ENCODE results near the gene GOT1. TPM values are rescaled to one million over a fixed set of nuclear protein-coding genes. Genes with fewer than 3 reads are reported as not detected.
A peak's percentile ranks its signal among the peaks of the same experiment; 100 is the strongest.

GOT1 gene
- polyA plus RNA-seq = 10 to 100 TPM; 21.7 to 29.0 (median 27.6) TPM

DNA sequence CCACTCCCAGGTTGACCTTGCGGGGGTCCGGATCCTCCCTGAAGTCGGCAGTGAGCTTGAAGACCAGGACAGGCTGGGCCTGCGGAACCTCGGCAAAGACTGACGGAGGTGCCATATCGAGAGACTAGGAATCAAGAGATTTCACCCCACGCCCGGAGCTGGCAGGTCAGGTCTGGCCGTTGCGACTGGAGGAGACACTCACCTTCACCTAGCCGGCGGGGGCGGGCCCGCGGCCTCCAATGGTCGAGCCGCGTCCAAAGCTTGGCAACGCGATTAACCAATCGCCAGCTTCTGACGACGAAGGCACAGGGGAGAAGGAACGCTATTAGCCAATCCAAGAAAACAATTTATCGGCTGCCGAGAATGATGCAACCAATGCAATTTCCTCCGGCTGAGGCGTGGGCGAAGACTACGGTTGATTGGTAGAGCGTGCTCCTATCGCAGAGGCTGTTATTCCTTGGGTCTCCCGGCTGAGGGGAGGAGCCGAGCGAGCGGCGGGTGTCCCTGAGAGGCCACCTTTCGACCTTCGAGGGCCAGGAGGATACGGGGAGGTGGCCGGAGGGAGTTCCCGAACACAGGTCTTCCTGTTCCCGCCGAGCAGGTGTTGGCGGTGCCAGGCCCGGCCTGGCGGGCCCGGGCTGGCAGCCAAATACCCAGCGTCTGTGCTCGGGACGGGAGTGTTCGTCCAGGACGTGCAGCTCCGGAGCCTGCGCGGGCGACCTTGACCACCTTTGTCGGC is at the start of gene GOT1:
Gene GOT1 (minus strand): TSS at position 174 of the 739 bp plus-strand sequence. CDS start 59 bp downstream, at position 115.
- Mint-ChIP-seq H3K36me3 (peaks cover 0 to 4% (median 4%) of the 10 kb centered on the region in 3 donors), H3K27me3 (ENCODE audit: low read depth in 3 of 3) (peaks cover 5 to 12% (median 12%) of the 10 kb centered on the region in 3 donors), H3K4me1 (peaks cover 37 to 39% of the 10 kb centered on the region in 2 donors), H3K27ac (peak within 1 kb of the TSS; percentile 87 to 95 (median 93)), H3K4me3 (peak within 1 kb of the TSS; percentile 90 to 99 (median 96)), H3K9me3 (no peaks in the 10 kb centered on the region)
- peak; percentile 93 to 94 (median 94) for DNase-seq

GRCh38 chr10:99470327-99470726 is 39.9 kb upstream of the GOT1 start:
- peaks cover 0 to 6% (median 0%) of the 10 kb centered on the region in 6 donors for H3K9me3 Mint-ChIP-seq
- no peaks in the 10 kb centered on the region for H3K4me1 Mint-ChIP-seq
- H3K4me3 Mint-ChIP-seq = no peak overlapping the region
- H3K36me3 Mint-ChIP-seq = no peaks in the 10 kb centered on the region
- H3K27me3 Mint-ChIP-seq (ENCODE audit: low read depth in 3 of 3) = peaks cover 2 to 22% (median 2%) of the 10 kb centered on the region in 3 donors
- DNase-seq = no peak
- no peak overlapping the region for H3K27ac Mint-ChIP-seq

DNA sequence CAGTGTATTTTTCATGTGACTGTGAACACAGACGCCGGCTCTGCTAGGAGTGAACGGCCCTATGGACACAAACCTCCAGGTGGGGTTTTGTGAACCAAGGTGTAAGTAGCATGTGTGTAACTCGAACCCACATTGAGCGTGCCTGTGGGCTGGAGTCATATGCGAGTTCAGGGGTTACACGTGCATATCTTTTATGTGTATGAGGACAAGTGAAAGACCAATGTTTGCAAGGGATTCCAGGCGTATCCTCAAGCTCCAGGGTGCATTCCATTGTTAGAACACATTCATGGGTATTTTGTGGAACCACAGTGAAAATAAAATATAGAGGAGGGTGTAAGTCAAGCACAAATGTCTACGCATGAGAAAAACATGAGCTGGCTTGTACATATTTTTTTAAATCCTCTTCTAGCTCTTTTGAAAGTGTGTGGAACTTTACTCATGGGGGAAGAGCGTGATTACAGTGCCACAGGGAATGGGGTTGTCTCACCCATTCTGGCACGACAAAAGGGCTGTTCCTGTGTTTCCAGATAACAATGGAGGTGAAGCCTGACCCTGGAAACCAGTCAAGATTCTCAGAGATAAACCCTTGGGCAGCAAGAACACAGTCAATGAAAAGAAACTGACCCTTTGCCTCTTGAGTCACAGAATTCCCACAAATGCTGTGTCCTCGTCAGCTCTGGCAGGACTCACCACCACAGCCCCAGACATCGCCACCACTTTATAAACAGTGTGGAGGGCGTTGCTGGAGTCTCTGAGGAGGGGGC is 37.0 kb upstream of the GOT1 start:
- Mint-ChIP-seq H3K9me3 (peaks cover 0 to 3% (median 0%) of the 10 kb centered on the region in 6 donors), H3K27me3 (ENCODE audit: low read depth in 3 of 3) (peaks cover 0 to 14% (median 2%) of the 10 kb centered on the region in 3 donors), H3K27ac (no peak overlapping the region), H3K36me3 (no peaks in the 10 kb centered on the region), H3K4me1 (no peaks in the 10 kb centered on the region), H3K4me3 (no peak overlapping the region)
- DNase-seq = no peak

DNA sequence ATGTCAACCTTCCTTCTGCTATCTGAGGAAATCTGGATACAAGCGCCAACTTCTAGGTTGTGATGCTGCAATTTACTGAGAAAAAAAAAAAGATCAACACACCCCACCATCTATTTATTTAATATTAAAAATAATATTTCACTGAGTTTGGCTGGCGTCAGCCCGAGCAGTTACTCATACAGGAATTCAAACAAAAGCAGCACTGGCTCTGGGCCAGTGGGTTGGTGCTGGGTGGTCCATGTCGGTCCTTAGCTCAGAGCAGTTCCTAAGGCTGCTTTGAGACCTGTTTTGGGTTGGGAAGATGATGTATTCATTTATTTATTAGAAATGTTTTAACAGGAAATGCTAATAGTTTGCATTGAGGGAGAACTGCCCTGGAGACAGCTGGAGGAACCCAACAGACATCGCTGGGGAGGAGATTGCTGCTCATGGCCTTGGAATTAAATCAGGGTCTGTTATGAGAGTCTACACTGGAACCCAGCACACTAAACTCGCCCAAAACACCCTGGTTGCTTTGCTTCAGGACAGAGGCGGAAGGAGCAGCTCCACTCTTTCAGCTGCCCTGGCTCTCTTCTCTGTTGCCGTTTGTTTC is 36.3 kb upstream of the GOT1 start:
- Mint-ChIP-seq H3K9me3 (peaks cover 0 to 3% (median 0%) of the 10 kb centered on the region in 6 donors), H3K27ac (no peak overlapping the region), H3K27me3 (ENCODE audit: low read depth in 3 of 3) (peaks cover 0 to 14% (median 3%) of the 10 kb centered on the region in 3 donors), H3K4me3 (no peak overlapping the region), H3K36me3 (no peaks in the 10 kb centered on the region), H3K4me1 (no peaks in the 10 kb centered on the region)
- DNase-seq = no peak

GRCh38 chr10:99461230-99461629 is 30.8 kb upstream of the GOT1 start:
- no peak for DNase-seq
- no peaks in the 10 kb centered on the region for H3K9me3 Mint-ChIP-seq
- H3K27me3 Mint-ChIP-seq (ENCODE audit: low read depth in 3 of 3) = peaks cover 3 to 13% (median 3%) of the 10 kb centered on the region in 3 donors
- H3K27ac Mint-ChIP-seq = no peak overlapping the region
- no peaks in the 10 kb centered on the region for H3K4me1 Mint-ChIP-seq
- H3K4me3 Mint-ChIP-seq = no peak overlapping the region
- no peaks in the 10 kb centered on the region for H3K36me3 Mint-ChIP-seq

DNA sequence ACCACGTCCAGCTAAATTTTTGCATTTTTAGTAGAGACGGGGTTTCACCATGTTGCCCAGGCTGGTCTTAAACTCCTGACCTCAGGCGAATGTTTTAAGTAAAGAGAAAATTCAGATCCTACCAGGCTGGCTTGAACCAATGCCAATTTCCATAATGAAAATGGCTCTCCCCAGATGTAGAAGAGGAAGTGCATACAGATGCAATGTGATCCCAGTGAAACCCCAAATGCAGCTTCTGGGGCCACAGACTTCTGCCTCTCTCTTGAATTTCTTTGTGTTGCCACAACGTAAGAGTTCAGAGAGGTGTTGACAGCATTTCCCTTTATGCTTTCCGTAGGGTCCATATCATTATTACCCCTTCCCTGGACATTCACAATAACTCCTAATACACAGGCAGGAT is 29.6 kb upstream of the GOT1 start:
- H3K36me3 Mint-ChIP-seq = no peaks in the 10 kb centered on the region

GRCh38 chr10:99459217-99459616 is 28.8 kb upstream of the GOT1 start:
- Mint-ChIP-seq H3K36me3 (no peaks in the 10 kb centered on the region), H3K27me3 (ENCODE audit: low read depth in 3 of 3) (peaks cover 3 to 14% (median 3%) of the 10 kb centered on the region in 3 donors), H3K4me1 (no peaks in the 10 kb centered on the region)

More for the DNA sequence above, 29.6 kb upstream of the GOT1 start:
- Mint-ChIP-seq H3K4me1 (no peaks in the 10 kb centered on the region), H3K4me3 (no peak overlapping the region), H3K9me3 (no peaks in the 10 kb centered on the region), H3K27me3 (ENCODE audit: low read depth in 3 of 3) (peaks cover 3 to 11% (median 3%) of the 10 kb centered on the region in 3 donors), H3K27ac (no peak overlapping the region)
- no peak for DNase-seq

GRCh38 chr10:99457813-99458212 is 27.4 kb upstream of the GOT1 start:
- no peak overlapping the region for H3K4me3 Mint-ChIP-seq
- no peak for DNase-seq
- H3K27ac Mint-ChIP-seq = no peak overlapping the region
- no peaks in the 10 kb centered on the region for H3K9me3 Mint-ChIP-seq
- peaks cover 3 to 14% (median 6%) of the 10 kb centered on the region in 3 donors for H3K27me3 Mint-ChIP-seq (ENCODE audit: low read depth in 3 of 3)
- H3K36me3 Mint-ChIP-seq = no peaks in the 10 kb centered on the region
- H3K4me1 Mint-ChIP-seq = no peaks in the 10 kb centered on the region

More at GRCh38 chr10:99459217-99459616, 28.8 kb upstream of the GOT1 start:
- DNase-seq = no peak
- Mint-ChIP-seq H3K27ac (no peak overlapping the region), H3K4me3 (no peak overlapping the region), H3K9me3 (no peaks in the 10 kb centered on the region)

- H3K27ac Mint-ChIP-seq = no peak overlapping the region
- no peak overlapping the region for H3K4me3 Mint-ChIP-seq
- H3K36me3 Mint-ChIP-seq = no peaks in the 10 kb centered on the region
- H3K9me3 Mint-ChIP-seq = no peaks in the 10 kb centered on the region
- H3K27me3 Mint-ChIP-seq (ENCODE audit: low read depth in 3 of 3) = peaks cover 3 to 14% (median 3%) of the 10 kb centered on the region in 3 donors
- no peak for DNase-seq
- H3K4me1 Mint-ChIP-seq = no peaks in the 10 kb centered on the region
These were observed 26.5 kb upstream of the GOT1 start for GRCh38 chr10:99456931-99457288.

DNA sequence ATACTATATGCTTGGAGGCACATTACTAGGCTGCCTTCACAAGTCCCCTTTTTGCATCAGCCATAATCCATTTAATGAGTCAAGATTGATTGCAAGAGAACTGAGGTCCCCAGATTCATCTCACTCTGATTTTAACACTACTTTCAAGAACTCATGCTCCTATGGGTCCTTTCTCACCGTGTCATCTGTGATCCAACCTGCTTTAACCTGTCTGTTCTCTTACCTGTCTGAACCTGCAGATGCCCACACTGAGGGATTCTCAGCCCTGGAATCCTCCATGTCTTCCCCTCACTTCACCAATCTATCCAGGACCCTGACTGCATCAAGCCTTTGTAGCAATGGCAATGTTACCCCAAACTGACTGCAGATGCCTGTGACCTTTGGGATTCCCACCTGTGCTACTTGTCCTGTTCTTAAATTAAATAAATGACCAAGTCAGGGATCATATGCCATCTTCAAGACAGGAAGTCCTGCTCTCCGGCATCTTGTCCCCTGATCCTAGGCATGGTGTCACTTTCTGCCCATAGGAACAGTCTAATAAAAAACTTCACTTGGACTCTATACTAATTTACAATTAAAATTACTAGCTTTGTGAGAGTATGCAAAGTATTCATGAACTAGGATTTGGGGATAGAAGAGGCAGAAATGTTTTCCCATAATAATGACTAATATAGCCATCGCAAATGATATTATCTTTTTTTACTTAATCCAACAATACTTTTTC is 25.9 kb upstream of the GOT1 start:
- Mint-ChIP-seq H3K4me3 (no peak overlapping the region), H3K9me3 (no peaks in the 10 kb centered on the region), H3K27me3 (ENCODE audit: low read depth in 3 of 3) (peaks cover 3 to 14% (median 3%) of the 10 kb centered on the region in 3 donors), H3K27ac (no peak overlapping the region), H3K4me1 (no peaks in the 10 kb centered on the region), H3K36me3 (no peaks in the 10 kb centered on the region)
- DNase-seq = no peak

GRCh38 chr10:99451981-99452380 is 21.6 kb upstream of the GOT1 start:
- H3K36me3 Mint-ChIP-seq = no peaks in the 10 kb centered on the region

GRCh38 chr10:99451499-99451788 is 21.0 kb upstream of the GOT1 start:
- H3K27me3 Mint-ChIP-seq (ENCODE audit: low read depth in 3 of 3) = peaks cover 3 to 5% (median 4%) of the 10 kb centered on the region in 3 donors
- no peaks in the 10 kb centered on the region for H3K36me3 Mint-ChIP-seq
- no peak overlapping the region for H3K27ac Mint-ChIP-seq
- no peak overlapping the region for H3K4me3 Mint-ChIP-seq
- H3K4me1 Mint-ChIP-seq = no peaks in the 10 kb centered on the region
- no peak for DNase-seq
- no peaks in the 10 kb centered on the region for H3K9me3 Mint-ChIP-seq

More at GRCh38 chr10:99451981-99452380, 21.6 kb upstream of the GOT1 start:
- H3K27me3 Mint-ChIP-seq (ENCODE audit: low read depth in 3 of 3) = peaks cover 2 to 5% (median 3%) of the 10 kb centered on the region in 3 donors
- no peaks in the 10 kb centered on the region for H3K9me3 Mint-ChIP-seq
- no peaks in the 10 kb centered on the region for H3K4me1 Mint-ChIP-seq
- no peak for DNase-seq
- no peak overlapping the region for H3K27ac Mint-ChIP-seq
- H3K4me3 Mint-ChIP-seq = no peak overlapping the region

DNA sequence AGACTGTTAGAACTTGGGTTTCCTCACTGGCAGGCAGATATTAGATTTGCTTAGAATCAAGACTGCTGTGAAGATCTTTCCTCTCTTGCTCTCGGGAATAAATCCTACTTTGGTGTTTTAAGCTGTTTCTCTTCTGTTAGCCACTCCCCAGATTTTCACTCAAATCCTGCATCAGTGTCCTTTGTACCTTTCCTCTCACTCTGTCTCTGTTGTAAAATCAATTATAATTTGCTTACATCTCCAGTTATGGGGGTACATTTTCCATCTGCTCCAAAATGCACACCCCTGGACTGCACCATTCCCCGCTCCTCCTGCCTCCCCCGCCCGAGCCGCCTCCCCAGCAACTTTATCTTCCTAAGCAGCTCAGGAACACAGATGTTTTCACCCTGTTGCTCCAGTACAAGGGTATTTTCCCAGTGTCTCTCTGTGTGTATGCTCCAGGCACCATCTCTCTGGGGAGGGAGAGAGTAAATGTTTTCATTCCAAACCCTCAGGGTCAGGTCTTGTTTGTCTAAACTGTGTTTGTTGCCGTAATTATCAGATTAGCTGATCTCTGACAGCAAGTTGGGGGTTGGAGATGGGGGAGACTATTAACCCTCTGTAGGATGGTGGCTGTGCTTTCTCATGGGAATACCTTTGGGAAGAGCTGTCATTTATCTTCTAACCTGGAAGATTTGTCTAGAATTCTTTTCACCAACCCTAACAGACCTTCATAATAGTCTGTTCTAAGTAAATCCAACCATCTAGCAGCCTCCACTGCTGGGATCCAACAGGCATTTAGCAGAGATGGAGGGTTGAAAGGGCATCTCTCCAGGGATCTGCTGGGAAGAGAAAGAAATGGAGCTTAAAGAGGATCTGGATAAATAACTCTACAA is 20.4 kb upstream of the GOT1 start:
- Mint-ChIP-seq H3K4me3 (no peak overlapping the region), H3K4me1 (no peaks in the 10 kb centered on the region), H3K36me3 (no peaks in the 10 kb centered on the region), H3K9me3 (no peaks in the 10 kb centered on the region), H3K27ac (no peak overlapping the region), H3K27me3 (ENCODE audit: low read depth in 3 of 3) (peaks cover 3 to 5% (median 4%) of the 10 kb centered on the region in 3 donors)
- DNase-seq = no peak
